Spinal cord (tissue), 10 donors: ENCODE data around the gene DCC. TPM values are rescaled to one million over a fixed set of nuclear protein-coding genes. Genes with fewer than 3 reads are reported as not detected.
A peak's percentile ranks its signal among the peaks of the same experiment; 100 is the strongest.

Source experiments
- DNase-seq, 6 donors: peaks; one replicate each; pipeline versions ENCODE4 v3.0.0 to v3.0.0-alpha.2; 2013 to 2015; ENCODE audit warnings: low spot score in 6 of 6, low read depth in 4 of 6
- H3K27ac ChIP-seq: one replicate; pipeline ENCODE4 v1.5.1; 2013; ENCODE audit warnings: low read depth, low read length, control low read depth
- H3K27me3 ChIP-seq: one replicate; pipeline ENCODE4 v1.6.1; 2013; ENCODE audit warnings: low read length; ENCODE audit not compliant: control insufficient read depth, insufficient read depth
- H3K36me3 ChIP-seq: one replicate; pipeline ENCODE4 v1.6.1; 2013; ENCODE audit warnings: low read length; ENCODE audit not compliant: control insufficient read depth, insufficient read depth
- H3K4me1 ChIP-seq: one replicate; pipeline ENCODE4 v1.6.1; 2013; ENCODE audit warnings: low read length; ENCODE audit not compliant: control insufficient read depth, insufficient read depth
- H3K4me3 ChIP-seq: one replicate; pipeline ENCODE4 v1.5.1; 2013; ENCODE audit warnings: low read depth, low read length, control low read depth
- H3K9me3 ChIP-seq: one replicate; pipeline ENCODE4 v1.6.1; 2013; ENCODE audit warnings: low read length; ENCODE audit not compliant: control insufficient read depth, insufficient read depth
- WGBS: methylation state at CpG from one replicate; pipeline ENCODE4 v1.1.5; 2013; ENCODE audit warnings: missing lambda C conversion rate; ENCODE audit not compliant: insufficient coverage; 5-methylcytosine and 5-hydroxymethylcytosine counted together
- polyA plus RNA-seq, 2 donors: library from polyadenylated mRNA; unstranded; fragments of 120-200 nt; gene quantifications; one replicate each; pipeline ENCODE4 v1.2.1, GENCODE V29; 2013; ENCODE audit not compliant: insufficient read length in 2 of 2
- total RNA-seq, 2 donors: library from RNA; depleted of rRNA in 1 of 2; stranded (reverse); fragments of 120-200 nt in 1 of 2; fragments of >200 nt in 1 of 2; gene quantifications; one replicate each; pipeline versions ENCODE4 v1.2.3 to v1.2.4, GENCODE V29; 2013 to 2014
- donor health status: healthy.

Gene DCC
- total and polyA plus RNA-seq, 4 donors = 13.8 to 27.3 (median 17.2) TPM

- Histone ChIP-seq H3K36me3 (no peaks in the 10 kb centered on the region), H3K27ac (no peak overlapping the region), H3K9me3 (no peaks in the 10 kb centered on the region), H3K27me3 (no peaks in the 10 kb centered on the region), H3K4me1 (peaks cover 2% of the 10 kb centered on the region), H3K4me3 (no peak overlapping the region)
- peak in 2 of 6 donors; percentile 39 to 76 for DNase-seq
- WGBS = 60% methylated on average over 1 of the region's 3 CpGs
Measured at GRCh38 chr18:52678034-52678433, 338.0 kb downstream of the DCC start.

GRCh38 chr18:52678551-52678950 lies 338.6 kb downstream of the DCC start:
- Histone ChIP-seq H3K27ac (no peak overlapping the region), H3K4me1 (peaks cover 2% of the 10 kb centered on the region), H3K27me3 (no peaks in the 10 kb centered on the region), H3K36me3 (no peaks in the 10 kb centered on the region), H3K4me3 (no peak overlapping the region), H3K9me3 (no peaks in the 10 kb centered on the region)
- WGBS = 18% methylated on average over 4 of the region's 8 CpGs
- DNase-seq = peak in 2 of 6 donors; percentile 11 to 60

- Histone ChIP-seq H3K9me3 (no peaks in the 10 kb centered on the region), H3K36me3 (no peaks in the 10 kb centered on the region), H3K4me3 (no peak overlapping the region), H3K4me1 (peaks cover 2% of the 10 kb centered on the region), H3K27me3 (no peaks in the 10 kb centered on the region), H3K27ac (no peak overlapping the region)
- DNase-seq = peak in 2 of 6 donors; percentile 15 to 75
- 50% methylated on average over 1 of the region's 2 CpGs for WGBS
Measured at GRCh38 chr18:52679354-52679753, 339.4 kb downstream of the DCC start.

- H3K4me3 ChIP-seq = no peak overlapping the region
- WGBS = 42% methylated on average over 2 of the region's 4 CpGs
- DNase-seq = no peak
- no peaks in the 10 kb centered on the region for H3K9me3 ChIP-seq
- H3K27ac ChIP-seq = no peak overlapping the region
- H3K4me1 ChIP-seq = peaks cover 2% of the 10 kb centered on the region
- no peaks in the 10 kb centered on the region for H3K27me3 ChIP-seq
- no peaks in the 10 kb centered on the region for H3K36me3 ChIP-seq
Measured at GRCh38 chr18:52682260-52682659, 342.3 kb downstream of the DCC start.

GRCh38 chr18:52685316-52685715 lies 345.3 kb downstream of the DCC start:
- Histone ChIP-seq H3K27me3 (no peaks in the 10 kb centered on the region), H3K9me3 (no peaks in the 10 kb centered on the region), H3K4me3 (no peak overlapping the region), H3K27ac (no peak overlapping the region), H3K4me1 (no peaks in the 10 kb centered on the region), H3K36me3 (no peaks in the 10 kb centered on the region)
- WGBS = no CpG with 5 or more reads among the region's 1 CpG
- no peak for DNase-seq

GRCh38 chr18:52691841-52692240 lies 351.8 kb downstream of the DCC start:
- H3K36me3 ChIP-seq = no peaks in the 10 kb centered on the region
- H3K4me1 ChIP-seq = no peaks in the 10 kb centered on the region
- no peaks in the 10 kb centered on the region for H3K9me3 ChIP-seq
- no peaks in the 10 kb centered on the region for H3K27me3 ChIP-seq
- DNase-seq = no peak
- H3K4me3 ChIP-seq = no peak overlapping the region
- no peak overlapping the region for H3K27ac ChIP-seq

GRCh38 chr18:52694804-52695203 lies 354.8 kb downstream of the DCC start:
- no peaks in the 10 kb centered on the region for H3K27me3 ChIP-seq
- no peaks in the 10 kb centered on the region for H3K36me3 ChIP-seq
- no peak overlapping the region for H3K4me3 ChIP-seq
- WGBS = no CpG with 5 or more reads among the region's 1 CpG
- no peaks in the 10 kb centered on the region for H3K9me3 ChIP-seq
- no peaks in the 10 kb centered on the region for H3K4me1 ChIP-seq
- H3K27ac ChIP-seq = no peak overlapping the region
- DNase-seq = peak in 2 of 6 donors; percentile 40 to 64

- no peaks in the 10 kb centered on the region for H3K27me3 ChIP-seq
- DNase-seq = no peak
- H3K4me1 ChIP-seq = no peaks in the 10 kb centered on the region
- no peak overlapping the region for H3K4me3 ChIP-seq
- WGBS = 90% methylated on average over 9 of the region's 9 CpGs
- no peaks in the 10 kb centered on the region for H3K9me3 ChIP-seq
- no peaks in the 10 kb centered on the region for H3K36me3 ChIP-seq
- H3K27ac ChIP-seq = no peak overlapping the region
Measured at GRCh38 chr18:52700116-52700515, 360.1 kb downstream of the DCC start.

- no CpG with 5 or more reads among the region's 2 CpGs for WGBS
- Histone ChIP-seq H3K4me3 (no peak overlapping the region), H3K27me3 (no peaks in the 10 kb centered on the region), H3K27ac (no peak overlapping the region), H3K9me3 (no peaks in the 10 kb centered on the region), H3K36me3 (no peaks in the 10 kb centered on the region), H3K4me1 (no peaks in the 10 kb centered on the region)
- DNase-seq = no peak
Measured at GRCh38 chr18:52700816-52701215, 360.8 kb downstream of the DCC start.

GRCh38 chr18:52701219-52701935 lies 361.4 kb downstream of the DCC start:
- H3K36me3 ChIP-seq = no peaks in the 10 kb centered on the region
- H3K4me1 ChIP-seq = no peaks in the 10 kb centered on the region
- DNase-seq = no peak
- no peaks in the 10 kb centered on the region for H3K9me3 ChIP-seq
- H3K27me3 ChIP-seq = no peaks in the 10 kb centered on the region
- H3K27ac ChIP-seq = no peak overlapping the region
- 88% methylated on average over 1 of the region's 5 CpGs for WGBS
- no peak overlapping the region for H3K4me3 ChIP-seq
